IMR-90 (cell line): ENCODE data around the gene TRIO. TPM values are rescaled to one million over a fixed set of nuclear protein-coding genes. Genes with fewer than 3 reads are reported as not detected.
A peak's percentile ranks its signal among the peaks of the same experiment; 100 is the strongest.

Experiments used
- ATAC-seq: fragments of 200-7000 bp; cut with Tn5 transposase; 2 replicates; pipeline ENCODE4 v1.9.1; 2020; ENCODE audit warnings: low read depth, mild to moderate bottlenecking, moderate library complexity
- BruUV-seq: library from RNA; stranded (reverse); fragments of 400-500 nt; replicated peaks from 2 replicates; lab custom pipeline; 2021; lab: Mats Ljungman, UMichigan
- CTCF ChIA-PET: fragments of 300-600 bp; formaldehyde crosslinking; extraction: SDS; loops from one replicate; lab custom pipeline; 2021; ENCODE audit warnings: antibody characterized with exemption; lab: Yijun Ruan, JAX
- POLR2A ChIA-PET: fragments of 300-600 bp; sonication (Branson Sonifier 250); formaldehyde crosslinking; loops from one replicate; lab custom pipeline; 2022; ENCODE audit warnings: antibody characterized with exemption; ENCODE audit not compliant: unreplicated experiment; lab: Charles Lee
- DNase-seq: peaks from one replicate; pipeline ENCODE4 v3.0.0; 2013
- H2AFZ ChIP-seq: replicated peaks from 2 replicates; pipeline ENCODE3; 2013; ENCODE audit warnings: low read length, mild to moderate bottlenecking; ENCODE audit not compliant: poor library complexity
- H2AK5ac ChIP-seq: 2 replicates; pipeline ENCODE4 v1.6.1; 2013; ENCODE audit warnings: low read depth, low read length, inconsistent platforms
- H2AK9ac ChIP-seq: replicated peaks from 2 replicates; pipeline ENCODE3; 2013; ENCODE audit warnings: mild to moderate bottlenecking, low read depth, low read length, moderate library complexity; ENCODE audit not compliant: poor library complexity
- H2BK120ac ChIP-seq: 2 replicates; pipeline ENCODE4 v1.6.1; 2013; ENCODE audit warnings: low read depth, low read length, inconsistent platforms
- H2BK15ac ChIP-seq: 3 replicates; pipeline ENCODE4 v1.6.1; 2013; ENCODE audit warnings: low read depth, low read length, inconsistent platforms
- H2BK20ac ChIP-seq: 2 replicates; pipeline ENCODE4 v1.6.1; 2013; ENCODE audit warnings: low read depth, mild to moderate bottlenecking, inconsistent platforms, low read length, moderate library complexity
- H2BK5ac ChIP-seq: 2 replicates; pipeline ENCODE4 v1.6.1; 2013; ENCODE audit warnings: mild to moderate bottlenecking, low read depth, low read length, inconsistent platforms; ENCODE audit not compliant: poor library complexity, severe bottlenecking
- H3K14ac ChIP-seq: replicated peaks from 2 replicates; pipeline ENCODE4 v1.6.1; 2013; ENCODE audit warnings: low read depth, low read length, inconsistent platforms
- H3K18ac ChIP-seq: 2 replicates; pipeline ENCODE4 v1.6.1; 2013; ENCODE audit warnings: low read depth, low read length, control low read depth
- H3K23ac ChIP-seq: 2 replicates; pipeline ENCODE4 v1.6.1; 2013; ENCODE audit warnings: low read depth, low read length, inconsistent platforms
- H3K27ac ChIP-seq: 2 replicates; pipeline ENCODE4 v1.5.1; 2013; ENCODE audit warnings: mild to moderate bottlenecking, control low read depth, low read length; ENCODE audit not compliant: insufficient read depth
- H3K27me3 ChIP-seq: 2 replicates; pipeline ENCODE4 v1.6.1; 2013; ENCODE audit warnings: low read length; ENCODE audit not compliant: control insufficient read depth, insufficient read depth
- H3K36me3 ChIP-seq: 2 replicates; pipeline ENCODE4 v1.6.1; 2013; ENCODE audit warnings: low read length, mixed read lengths; ENCODE audit not compliant: control insufficient read depth, insufficient read depth
- H3K4ac ChIP-seq: 2 replicates; pipeline ENCODE4 v1.6.1; 2013; ENCODE audit warnings: low read depth, low read length, inconsistent platforms
- H3K4me1 ChIP-seq: 2 replicates; pipeline ENCODE4 v1.6.1; 2013; ENCODE audit warnings: low read length, mixed read lengths; ENCODE audit not compliant: control insufficient read depth, insufficient read depth
- H3K4me2 ChIP-seq: 2 replicates; pipeline ENCODE4 v1.6.1; 2013; ENCODE audit warnings: low read depth, mild to moderate bottlenecking, control low read depth, low read length, moderate library complexity
- H3K4me3 ChIP-seq: 2 replicates; pipeline ENCODE4 v1.5.1; 2013; ENCODE audit warnings: low read depth, mild to moderate bottlenecking, control low read depth, low read length, moderate library complexity; ENCODE audit not compliant: insufficient read depth
- H3K56ac ChIP-seq: 2 replicates; pipeline ENCODE4 v1.6.1; 2013; ENCODE audit warnings: low read length, inconsistent platforms; ENCODE audit not compliant: insufficient read depth; ENCODE audit errors: extremely low read depth
- H3K79me1 ChIP-seq, 2 experiments: 2 replicates each; pipeline ENCODE4 v1.6.1; 2013; ENCODE audit warnings: low read length in 2 of 2, inconsistent platforms in 1 of 2, low read depth in 1 of 2
- H3K9ac ChIP-seq: 2 replicates; pipeline ENCODE4 v1.6.1; 2013; ENCODE audit warnings: low read depth, low read length, control low read depth
- H3K9me1 ChIP-seq: 2 replicates; pipeline ENCODE4 v1.6.1; 2013; ENCODE audit warnings: low read length, inconsistent platforms; ENCODE audit not compliant: insufficient read depth
- H3K9me3 ChIP-seq: 2 replicates; pipeline ENCODE4 v1.6.1; 2013; ENCODE audit warnings: low read length; ENCODE audit not compliant: control insufficient read depth, insufficient read depth
- H4K20me1 ChIP-seq: 2 replicates; pipeline ENCODE4 v1.6.1; 2013; ENCODE audit warnings: low read length, inconsistent platforms; ENCODE audit not compliant: insufficient read depth
- H4K5ac ChIP-seq: 2 replicates; pipeline ENCODE4 v1.6.1; 2013; ENCODE audit warnings: mild to moderate bottlenecking, low read depth, low read length, control low read depth
- H4K8ac ChIP-seq, 2 experiments: 2 replicates each; pipeline ENCODE4 v1.6.1; 2013; ENCODE audit warnings: low read depth in 2 of 2, low read length in 2 of 2, control low read depth in 1 of 2, inconsistent platforms in 1 of 2
- H4K91ac ChIP-seq: 2 replicates; pipeline ENCODE4 v1.6.1; 2013; ENCODE audit warnings: low read depth, low read length, inconsistent platforms; ENCODE audit not compliant: insufficient read depth
- BHLHE40 ChIP-seq: fragments of 150-350 bp; IDR thresholded peaks from 2 replicates; pipeline ENCODE4 v1.6.1; 2016; ENCODE audit warnings: mild to moderate bottlenecking, low read depth, low read length
- CEBPB ChIP-seq: IDR thresholded peaks from 2 replicates; pipeline ENCODE4 v1.6.1; 2012; ENCODE audit warnings: low read depth, low read length, improper control_type of control experiment
- ELK1 ChIP-seq: fragments of 150-350 bp; IDR thresholded peaks from 2 replicates; pipeline ENCODE4 v1.6.1; 2016; ENCODE audit warnings: low read depth, mild to moderate bottlenecking, low read length, moderate library complexity, borderline replicate concordance
- FOS ChIP-seq: fragments of 150-350 bp; IDR thresholded peaks from 2 replicates; pipeline ENCODE4 v1.6.1; 2016; ENCODE audit warnings: low read depth, low read length
- MXI1 ChIP-seq: IDR thresholded peaks from 2 replicates; pipeline ENCODE4 v1.6.1; 2012; ENCODE audit warnings: low read depth, mild to moderate bottlenecking, low read length, moderate library complexity, borderline replicate concordance
- NFE2L2 ChIP-seq: fragments of 150-350 bp; IDR thresholded peaks from 2 replicates; pipeline ENCODE4 v1.6.1; 2016; ENCODE audit warnings: low read depth, mild to moderate bottlenecking, low read length
- RAD21 ChIP-seq: IDR thresholded peaks from 2 replicates; pipeline ENCODE4 v1.6.1; 2012; ENCODE audit warnings: low read length, improper control_type of control experiment
- RCOR1 ChIP-seq: IDR thresholded peaks from 2 replicates; pipeline ENCODE4 v1.6.1; 2012; ENCODE audit warnings: mild to moderate bottlenecking, low read length, improper control_type of control experiment; ENCODE audit not compliant: insufficient replicate concordance
- SMC3 ChIP-seq: fragments of 150-350 bp; IDR thresholded peaks from 2 replicates; pipeline ENCODE4 v1.6.1; 2016; ENCODE audit warnings: low read depth, mild to moderate bottlenecking, antibody characterized with exemption, low read length, moderate library complexity
- USF2 ChIP-seq: fragments of 150-350 bp; IDR thresholded peaks from 2 replicates; pipeline ENCODE4 v1.6.1; 2017; ENCODE audit warnings: mild to moderate bottlenecking, antibody characterized with exemption, low read length, low read depth
- WGBS, 2 experiments: methylation state at CpG; one replicate each; pipeline versions ENCODE4 v1.1.5 to v1.1.7; 2013; ENCODE audit warnings: missing lambda C conversion rate in 2 of 2; ENCODE audit not compliant: insufficient read length in 1 of 2; ENCODE audit errors: extremely low coverage in 2 of 2; 5-methylcytosine and 5-hydroxymethylcytosine counted together
- dilution Hi-C: fragments of 300-500 bp; cut with HindIII; formaldehyde crosslinking; loops from one replicate; pipeline ENCODE4 v1.14.3; 2018; ENCODE audit warnings: low sequenced_read_pairs; ENCODE audit not compliant: unreplicated experiment
- in situ Hi-C: fragments of 300-500 bp; cut with MboI; formaldehyde crosslinking; loops from 3 replicates; pipeline ENCODE4 v1.14.3; 2019; ENCODE audit warnings: low sequenced_read_pairs, inconsistent platforms, mixed read lengths
- intact Hi-C: fragments of 100-400 bp; cut with micrococcal nuclease; formaldehyde crosslinking; loops from 2 replicates; pipeline ENCODE4 v1.10.0; 2022
- polyA plus RNA-seq, 3 experiments: library from polyadenylated mRNA; depleted of rRNA; stranded (reverse); fragments of >200 nt; gene quantifications; 2 replicates each; pipeline ENCODE4 v1.2.3, GENCODE V29; 2012; ENCODE audit warnings: low replicate concordance in 1 of 3
- total RNA-seq: library from RNA; depleted of rRNA; stranded (reverse); fragments of >200 nt; gene quantifications from 2 replicates; pipeline ENCODE4 v1.2.3, GENCODE V29; 2012

The TRIO gene
- total and polyA plus RNA-seq, 2 of the 4 experiments (the other 2 are of a cell fraction): 206 to 522 TPM

DNA sequence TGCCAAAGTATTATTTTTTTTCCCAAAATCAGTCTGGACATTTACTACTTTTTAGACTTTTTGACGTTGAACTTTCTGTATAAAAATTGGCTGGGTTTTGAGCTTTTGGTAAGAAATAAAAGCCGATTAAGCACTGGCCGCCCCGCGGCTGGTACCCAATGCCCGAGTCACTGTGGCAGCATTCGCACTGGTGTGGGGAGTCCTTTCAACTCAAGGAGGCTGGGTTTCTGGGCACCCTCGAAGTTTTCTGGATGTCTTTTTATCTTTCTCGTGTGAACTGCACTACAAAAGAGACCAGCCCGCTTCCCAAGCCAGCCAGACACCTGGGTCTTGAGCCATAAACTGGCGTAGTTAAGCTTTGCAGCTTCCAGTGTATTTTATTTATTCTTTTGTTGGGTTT, 366.4 kb downstream of the TRIO start:
- Histone ChIP-seq H3K56ac (no peak overlapping the region), H2BK5ac (no peak overlapping the region), H2BK15ac (no peak overlapping the region), H3K4me2 (no peak overlapping the region), H3K4me1 (no peaks in the 10 kb centered on the region), H2AK5ac (no peak overlapping the region), H3K27me3 (no peaks in the 10 kb centered on the region), H3K4ac (no peak overlapping the region), H2AFZ (no peak overlapping the region), H2BK20ac (no peak overlapping the region), H3K79me1 (peaks cover 10 to 54% of the 10 kb centered on the region in 2 experiments; a peak in 3 of 4 replicates), H4K8ac (no peak overlapping the region), H3K23ac (no peak overlapping the region), H3K4me3 (no peak overlapping the region), H2AK9ac (peak overlapping the region; percentile 79), H3K27ac (no peak overlapping the region), H3K36me3 (peaks cover 54% of the 10 kb centered on the region), H3K18ac (no peak overlapping the region), H3K9ac (no peak overlapping the region), H3K14ac (no peak overlapping the region), H2BK120ac (no peak overlapping the region), H4K5ac (no peak overlapping the region), H3K9me1 (peaks cover 6% of the 10 kb centered on the region), H4K91ac (no peak overlapping the region), H4K20me1 (peaks cover 78% of the 10 kb centered on the region), H3K9me3 (no peaks in the 10 kb centered on the region)
- no peak for ATAC-seq
- WGBS, 2 experiments: 89% methylated on average over 5 of the region's 11 CpGs; no CpG with 5 or more reads in 1 of the 2 experiments
- TSS peak; percentile 72 for BruUV-seq
- CTCF ChIA-PET: no interaction called here
- in situ Hi-C loops: no loop called here
- intact Hi-C loops: no loop called here
- POLR2A ChIA-PET: no interaction called here
- dilution Hi-C loops: no loop called here
- DNase-seq: no peak
- TF ChIP-seq USF2 (no peak), CEBPB (no peak), SMC3 (no peak), FOS (no peak), RCOR1 (no peak), BHLHE40 (no peak), NFE2L2 (no peak), RAD21 (no peak), MXI1 (no peak), ELK1 (no peak)
